AG08395 (cell line): ENCODE results near the gene CNN2.

Experiments used
- DNase-seq: peaks from one replicate; pipeline ENCODE4 v3.0.0; 2012; ENCODE audit warnings: mixed read lengths, low spot score

The CNN2 gene

DNA sequence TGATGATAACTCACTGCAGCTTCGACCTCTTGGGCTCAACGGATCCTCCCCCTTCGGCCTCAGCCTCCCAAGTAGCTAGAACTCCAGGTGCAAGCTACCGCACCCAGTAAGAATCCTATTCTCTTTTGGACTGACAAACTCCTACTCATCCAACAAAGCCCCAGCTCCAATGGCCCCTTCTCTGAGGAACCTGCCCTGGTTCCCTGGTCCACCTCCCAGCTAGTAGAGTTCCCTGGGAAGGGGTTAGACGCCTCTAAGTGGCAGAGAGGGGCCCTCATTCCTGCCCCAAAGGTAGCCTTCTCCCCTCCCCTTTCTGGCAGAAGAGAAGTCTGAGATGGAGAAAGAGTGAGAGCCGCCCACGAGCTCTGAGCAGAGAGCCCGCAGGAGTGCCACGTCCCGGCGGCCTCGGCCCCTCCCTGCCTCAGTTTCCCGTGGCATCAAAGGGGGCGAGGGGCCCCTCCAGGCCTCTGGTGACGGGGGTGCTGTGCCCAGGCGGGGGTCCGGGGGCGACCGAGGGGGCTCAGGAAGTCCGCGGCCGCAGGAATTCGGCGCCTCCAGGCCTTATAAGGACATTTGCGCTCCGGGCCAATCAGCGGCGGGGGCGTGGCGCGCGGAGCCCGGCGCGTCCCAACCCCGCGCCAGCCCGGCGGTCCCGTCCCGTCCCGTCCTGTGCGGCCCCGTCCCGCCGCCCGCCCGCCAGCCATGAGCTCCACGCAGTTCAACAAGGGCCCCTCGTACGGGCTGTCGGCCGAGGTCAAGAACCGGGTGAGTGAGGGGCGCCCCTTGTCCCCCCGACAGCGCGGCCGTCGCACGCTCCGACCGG lies at the start of gene CNN2:
CNN2 (plus strand) TSS at position 649 of the 823 bp plus-strand sequence; CDS start at position 703, 54 bp downstream.
- DNase-seq: peak; percentile 85

DNA sequence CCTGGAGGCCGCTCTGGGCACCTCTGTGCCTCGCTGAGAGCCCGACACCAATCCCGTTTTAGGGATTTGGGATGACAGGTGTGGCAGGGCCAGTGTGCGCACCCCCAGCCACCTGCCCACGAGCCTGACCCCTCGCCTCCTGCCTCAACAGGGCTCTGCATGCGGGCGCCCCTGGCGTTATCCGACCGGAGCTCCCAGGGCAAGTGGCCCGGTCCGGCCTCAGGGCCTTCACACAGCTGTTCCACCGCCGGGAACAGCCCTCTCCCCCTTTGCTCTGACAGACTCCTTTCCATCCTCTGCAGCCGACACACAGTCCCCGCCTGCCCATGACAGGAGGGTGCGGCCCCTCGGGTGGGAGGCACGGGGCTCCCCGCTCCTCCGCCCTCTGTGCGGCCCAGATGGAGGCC lies 49.3 kb upstream of the CNN2 start:
- DNase-seq: no peak

DNA sequence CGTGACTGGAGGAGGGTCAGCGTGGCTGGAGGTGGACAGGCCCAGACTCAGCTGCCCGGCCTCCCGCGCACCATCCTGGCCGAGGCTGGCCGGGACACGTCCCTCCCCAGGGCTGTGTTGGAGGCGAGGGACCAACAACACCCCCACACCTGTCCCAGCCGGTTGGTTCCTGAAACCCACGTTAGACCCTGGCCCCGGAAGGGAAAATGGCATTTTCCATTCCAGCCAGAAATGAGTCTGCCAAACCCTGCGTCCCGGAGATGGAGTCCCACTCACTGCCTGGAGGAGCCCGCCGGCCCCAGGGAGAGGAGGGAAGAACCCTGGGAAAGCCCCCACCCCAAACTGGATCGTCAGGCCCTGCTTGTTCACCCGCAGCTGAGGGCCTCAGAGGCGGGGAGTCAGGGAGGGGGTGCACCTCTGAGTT lies 47.1 kb upstream of the CNN2 start:
- no peak for DNase-seq

DNA sequence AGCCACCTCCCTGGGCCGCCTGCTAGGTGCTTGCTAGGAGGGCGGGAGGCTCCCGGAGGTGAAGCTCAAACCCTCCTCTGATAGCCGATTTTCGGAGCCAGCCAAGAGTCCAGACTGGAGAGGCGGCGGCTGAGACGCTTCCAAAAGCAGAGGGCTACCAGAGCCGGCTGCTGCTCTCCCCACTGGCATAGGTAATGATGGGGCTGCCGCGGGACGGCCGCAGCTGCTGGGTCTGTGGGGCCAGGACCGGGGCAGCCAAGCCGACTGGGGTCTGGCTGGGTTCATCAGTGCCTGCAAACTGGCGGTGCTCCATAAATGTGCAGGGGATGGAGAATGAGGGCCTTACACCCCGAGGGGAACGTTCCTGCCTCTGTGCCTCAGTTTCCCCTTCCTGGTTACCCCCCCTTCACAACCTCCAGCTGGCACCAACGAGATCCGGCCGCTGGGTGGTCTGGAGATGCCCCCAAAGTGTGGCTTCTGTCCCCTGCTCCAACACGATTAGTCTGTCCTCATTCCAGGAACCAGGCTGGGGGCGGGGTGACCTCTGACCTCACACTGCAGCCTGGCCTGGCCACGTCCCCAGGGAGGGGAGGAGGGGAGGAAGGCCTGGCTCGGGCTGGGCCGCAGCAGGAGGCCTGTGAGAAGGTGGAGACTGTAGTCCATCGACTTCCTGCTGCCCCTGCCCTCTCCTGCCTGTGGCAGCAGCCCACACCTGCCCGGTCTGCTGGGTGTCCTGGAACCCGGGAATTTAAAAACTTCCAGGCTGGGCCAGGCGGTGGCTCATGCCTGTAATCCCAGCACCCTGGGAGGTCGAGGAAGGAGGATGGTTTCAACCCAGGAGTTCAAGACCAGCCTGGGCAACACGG lies 46.0 kb upstream of the CNN2 start:
- no peak for DNase-seq

DNA sequence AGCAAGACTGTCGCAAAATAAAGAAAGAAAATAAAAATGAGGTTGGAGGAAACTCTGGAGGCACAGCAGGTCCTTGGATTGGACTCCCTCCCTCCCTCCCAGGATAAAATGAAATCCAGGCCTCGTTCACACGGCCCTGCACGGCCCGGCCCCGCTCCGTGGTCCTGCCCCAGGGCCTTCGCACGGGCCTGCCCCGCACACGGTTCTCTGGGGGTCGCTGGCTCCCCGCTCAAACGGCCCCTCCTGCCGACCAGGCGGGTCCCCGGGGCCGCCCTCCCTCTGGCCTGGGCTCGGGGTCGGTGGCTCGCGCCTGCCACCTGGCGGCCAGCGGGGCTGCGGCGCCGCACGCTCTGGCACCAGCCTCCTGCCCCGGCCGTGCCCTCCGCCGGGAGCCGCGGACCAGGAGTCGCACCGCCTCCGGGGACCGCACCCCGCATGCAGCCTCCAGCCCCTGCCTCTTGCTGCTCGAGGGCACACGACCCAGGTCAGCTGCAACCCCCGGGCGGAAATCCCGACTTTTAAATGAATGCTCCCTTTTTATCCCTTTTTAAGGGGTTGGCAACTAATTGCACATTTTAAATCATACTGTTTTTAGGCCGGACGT lies 43.7 kb upstream of the CNN2 start:
- DNase-seq: peak; percentile 92

DNA sequence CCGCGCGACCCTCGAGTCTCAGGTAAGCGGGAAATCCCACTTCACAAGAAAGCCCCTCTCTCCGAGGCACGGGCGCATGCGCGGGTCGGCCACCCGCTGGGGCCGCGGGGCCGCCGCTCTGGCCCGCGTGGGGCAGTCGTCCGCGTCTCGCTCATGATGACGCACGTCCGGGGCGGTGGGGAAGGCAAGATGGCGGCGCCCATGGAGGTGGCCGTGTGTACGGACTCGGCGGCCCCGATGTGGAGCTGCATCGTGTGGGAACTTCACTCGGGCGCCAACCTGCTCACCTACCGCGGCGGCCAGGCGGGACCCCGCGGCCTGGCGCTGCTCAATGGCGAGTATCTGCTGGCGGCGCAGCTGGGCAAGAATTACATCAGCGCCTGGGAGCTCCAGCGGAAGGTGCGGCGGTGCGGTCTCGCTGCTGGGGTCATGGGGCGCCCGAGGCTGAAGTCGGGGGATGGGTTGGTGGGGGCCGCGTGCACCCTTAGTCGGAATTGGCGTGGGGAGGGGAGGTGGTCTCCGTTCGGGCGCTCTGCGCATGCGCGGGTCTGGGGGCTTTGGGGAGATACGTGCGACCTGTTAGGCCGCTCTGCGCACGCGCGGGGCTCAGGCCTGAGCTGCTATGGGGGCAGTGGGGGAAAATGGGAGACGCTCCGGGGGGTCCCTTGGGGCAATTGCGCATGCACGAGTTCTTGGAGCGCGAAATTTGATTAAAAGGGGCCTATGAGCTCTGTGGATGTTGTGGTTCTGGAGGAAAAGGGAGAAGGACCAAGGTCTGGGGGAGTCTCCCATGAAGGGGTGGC lies 42.0 kb upstream of the CNN2 start, which contains the start of gene WDR18:
WDR18 (plus strand) TSS at position 181 of the 803 bp plus-strand sequence; CDS start at position 190, 9 bp downstream.
- peak; percentile 99 for DNase-seq

DNA sequence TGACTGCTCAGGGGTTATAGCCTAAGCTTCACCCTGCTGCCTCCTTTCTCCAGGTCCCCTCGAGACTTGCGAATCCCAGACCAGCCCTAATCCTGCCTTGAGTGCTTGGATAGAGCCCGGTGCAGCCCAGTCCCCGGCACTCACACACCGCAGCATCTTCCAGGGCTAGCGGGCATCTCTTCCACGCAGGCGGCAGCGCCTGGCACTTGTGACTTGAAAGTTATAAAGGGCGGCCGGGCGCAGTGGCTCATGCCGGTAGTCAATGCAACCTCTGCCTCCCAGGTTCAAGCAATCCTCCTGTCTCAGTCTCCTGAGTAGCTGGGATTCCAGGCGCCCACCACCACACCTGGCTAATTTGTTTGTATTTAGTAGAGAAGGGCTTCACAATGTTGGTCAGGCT lies 40.3 kb upstream of the CNN2 start:
- no peak for DNase-seq

DNA sequence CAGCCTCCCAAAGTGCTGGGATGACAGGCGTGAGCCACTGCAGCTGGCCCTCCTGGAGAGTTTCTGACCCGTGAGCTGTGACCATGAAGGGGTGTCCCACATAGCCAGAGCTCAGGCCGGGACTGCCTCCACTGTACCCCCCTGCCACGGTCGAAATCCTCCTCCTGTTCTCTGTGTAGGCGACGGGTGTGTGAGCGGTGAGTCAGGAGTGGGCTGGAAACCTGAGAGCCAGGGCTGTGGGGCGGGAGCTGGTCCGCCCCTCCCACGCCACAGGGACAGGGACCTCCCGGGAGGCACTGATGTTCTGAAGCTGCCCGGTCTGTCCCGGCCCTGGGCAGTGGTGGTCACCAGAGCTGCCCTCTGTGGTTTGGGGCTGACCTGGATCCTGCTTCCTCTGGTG lies 38.3 kb upstream of the CNN2 start:
- no peak for DNase-seq

DNA sequence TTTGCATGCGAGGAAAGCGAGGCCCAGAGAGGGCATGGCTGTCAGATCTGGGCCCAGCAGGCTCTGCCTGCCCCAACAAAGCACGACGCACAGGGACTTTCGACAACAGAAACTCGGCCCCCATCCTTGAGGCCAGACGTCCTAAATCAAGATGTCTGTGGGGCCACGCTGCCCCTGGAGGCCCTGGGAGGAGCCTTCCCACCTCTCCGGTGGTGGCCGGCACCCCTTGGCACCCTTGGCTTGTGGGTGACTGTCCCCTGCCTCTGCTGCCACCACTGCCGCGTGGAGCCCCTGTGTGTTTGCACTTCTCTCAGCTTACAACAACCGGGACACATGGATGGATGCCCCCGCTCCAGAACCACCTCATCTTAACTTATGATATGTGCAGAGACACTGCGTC lies 37.9 kb upstream of the CNN2 start:
- DNase-seq: no peak

DNA sequence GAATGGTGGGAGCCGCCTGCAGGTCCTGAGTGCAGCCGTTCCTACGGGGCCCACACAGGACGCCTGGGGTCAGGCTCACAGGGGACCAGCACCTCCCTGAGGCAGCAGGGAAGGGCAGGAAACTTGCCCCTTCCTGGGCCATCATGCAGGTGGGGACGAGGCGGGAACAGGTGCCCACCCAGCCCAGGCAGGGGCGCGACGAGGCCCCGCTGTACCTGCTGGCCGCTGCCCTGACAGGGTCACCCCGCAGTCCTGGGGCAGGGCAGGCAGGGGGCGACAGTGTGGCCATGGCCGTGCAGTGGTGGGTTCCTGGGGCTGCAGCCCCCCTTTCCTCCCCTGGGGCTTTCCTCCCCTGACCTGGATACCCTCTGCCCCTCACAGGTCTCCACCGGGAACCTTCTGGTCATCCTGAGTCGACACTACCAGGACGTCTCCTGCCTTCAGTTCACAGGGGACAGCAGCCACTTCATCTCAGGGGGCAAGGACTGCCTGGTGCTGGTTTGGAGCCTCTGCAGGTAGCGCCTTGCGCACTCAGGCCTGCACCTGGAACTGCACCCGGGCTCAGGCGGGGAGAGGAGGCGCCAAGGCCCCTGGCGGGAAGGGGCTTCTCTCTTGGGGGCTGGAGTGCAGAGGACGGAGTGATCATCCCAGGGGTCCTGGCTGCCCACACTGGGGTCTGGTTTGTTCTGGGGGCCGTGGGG lies 36.9 kb upstream of the CNN2 start:
- DNase-seq: no peak

DNA sequence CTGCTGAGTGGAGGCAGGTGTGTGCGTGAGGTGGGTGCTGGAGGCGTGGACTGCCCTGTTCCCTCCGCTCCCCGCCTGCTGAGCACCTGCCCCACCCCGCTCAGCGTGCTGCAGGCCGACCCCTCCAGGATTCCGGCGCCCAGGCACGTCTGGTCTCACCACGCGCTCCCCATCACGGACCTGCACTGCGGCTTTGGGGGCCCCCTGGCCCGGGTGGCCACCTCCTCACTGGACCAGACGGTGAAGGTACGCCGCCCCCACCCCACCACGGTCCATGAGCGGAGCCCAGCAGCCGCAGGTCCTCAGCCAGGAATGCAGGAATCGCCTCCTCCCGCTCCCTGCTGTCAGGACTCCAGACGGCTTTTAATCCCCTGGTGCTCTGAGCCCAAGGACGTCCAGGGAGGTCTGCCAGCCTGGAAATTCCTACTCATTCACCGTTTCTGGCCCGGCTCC lies 36.3 kb upstream of the CNN2 start:
- no peak for DNase-seq

DNA sequence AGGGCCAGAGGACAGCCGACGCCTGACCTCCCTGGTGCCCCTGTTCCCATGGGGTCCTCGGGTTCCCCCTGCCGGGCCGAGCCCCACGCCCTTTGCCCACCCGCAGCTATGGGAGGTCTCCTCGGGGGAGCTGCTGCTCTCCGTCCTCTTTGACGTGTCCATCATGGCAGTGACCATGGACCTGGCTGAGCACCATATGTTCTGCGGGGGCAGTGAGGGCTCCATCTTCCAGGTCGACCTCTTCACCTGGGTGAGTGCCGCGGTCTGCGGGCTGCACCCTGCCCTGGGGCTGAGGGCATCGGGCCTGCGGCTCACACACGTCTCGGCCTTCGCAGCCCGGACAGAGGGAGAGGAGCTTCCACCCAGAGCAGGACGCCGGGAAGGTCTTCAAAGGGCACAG lies 35.7 kb upstream of the CNN2 start:
- DNase-seq: no peak

DNA sequence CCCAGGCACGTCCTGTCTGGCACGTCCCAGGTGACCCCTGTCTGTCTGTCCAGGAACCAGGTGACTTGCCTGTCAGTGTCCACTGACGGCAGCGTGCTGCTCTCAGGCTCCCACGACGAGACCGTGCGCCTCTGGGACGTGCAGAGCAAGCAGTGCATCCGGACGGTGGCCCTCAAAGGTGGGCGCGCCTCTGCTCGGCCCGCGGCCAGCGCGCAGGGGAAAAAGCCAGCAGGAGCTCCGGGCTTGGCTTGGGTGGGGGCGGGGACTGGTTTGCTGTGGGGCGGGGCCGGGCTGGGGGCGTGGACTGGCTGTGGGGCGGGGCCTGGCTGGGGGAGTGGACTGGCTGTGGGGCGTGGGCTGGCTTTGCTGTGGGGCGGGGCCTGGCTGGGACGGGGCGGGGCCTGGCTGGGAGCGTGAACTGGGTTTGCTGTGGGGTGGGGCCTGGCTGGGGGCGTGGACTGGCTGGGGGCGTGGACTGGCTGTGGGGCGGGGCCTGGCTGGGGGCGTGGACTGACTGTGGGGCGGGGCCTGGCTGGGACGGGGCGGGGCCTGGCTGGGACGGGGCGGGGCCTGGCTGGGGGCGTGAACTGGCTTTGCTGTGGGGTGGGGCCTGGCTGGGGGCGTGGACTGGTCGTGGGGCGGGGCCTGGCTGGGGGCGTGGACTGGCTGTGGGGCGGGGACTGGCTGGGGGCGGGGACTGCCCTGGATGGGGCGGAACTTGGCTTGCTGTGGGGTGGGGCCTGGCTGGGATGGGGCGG lies 35.1 kb upstream of the CNN2 start:
- DNase-seq: peak; percentile 52

DNA sequence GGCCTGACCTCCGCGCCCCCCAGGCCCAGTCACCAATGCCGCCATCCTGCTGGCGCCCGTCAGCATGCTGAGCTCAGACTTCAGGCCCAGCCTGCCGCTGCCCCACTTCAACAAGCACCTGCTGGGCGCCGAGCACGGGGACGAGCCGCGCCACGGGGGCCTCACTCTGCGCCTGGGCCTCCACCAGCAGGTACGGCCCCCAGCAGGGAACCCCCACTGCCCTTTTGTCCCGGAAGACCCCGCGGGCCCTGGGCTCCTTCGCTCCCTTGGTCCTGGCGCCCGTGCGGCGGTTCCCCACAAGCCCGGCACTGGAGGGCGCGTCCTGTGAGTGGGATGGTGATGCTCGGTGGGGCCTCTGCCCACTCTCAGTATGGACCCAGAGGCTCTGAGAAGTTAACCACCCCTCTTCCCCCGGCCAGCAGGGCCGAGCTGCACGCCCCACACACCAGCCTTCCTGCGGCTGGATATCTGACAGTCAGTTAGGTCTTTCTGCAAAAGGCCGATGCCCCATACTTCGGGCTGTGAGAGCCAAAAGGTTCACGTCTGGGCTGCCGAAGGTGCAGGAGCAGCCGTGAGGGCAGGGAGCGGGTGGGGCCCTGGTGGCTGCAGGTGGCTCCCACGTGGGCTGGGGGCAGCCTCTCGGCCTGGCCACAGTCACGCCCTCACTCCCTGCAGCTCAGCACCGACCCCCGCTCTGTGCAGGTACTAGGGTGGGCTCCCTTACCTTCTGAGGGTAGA lies 34.3 kb upstream of the CNN2 start:
- DNase-seq: no peak

DNA sequence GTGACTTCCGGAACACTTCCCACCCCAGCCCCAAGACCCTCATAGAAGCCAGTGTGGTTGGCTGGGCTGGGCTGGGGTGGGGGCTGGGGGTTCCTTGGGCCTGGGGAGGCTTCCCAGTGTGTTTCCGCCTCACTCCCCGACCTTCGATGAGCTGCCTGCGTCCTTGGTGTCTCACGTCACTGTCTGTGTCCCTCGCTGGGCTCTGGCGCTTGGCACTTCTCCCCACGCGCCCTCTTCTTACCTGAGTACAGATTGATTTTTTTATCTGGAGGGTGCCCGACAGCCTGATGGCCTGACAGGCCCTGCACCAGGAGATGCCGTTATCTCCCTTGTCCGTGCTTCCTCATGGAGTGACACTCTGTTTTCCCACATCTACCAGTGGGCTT lies 33.7 kb upstream of the CNN2 start:
- DNase-seq: no peak

DNA sequence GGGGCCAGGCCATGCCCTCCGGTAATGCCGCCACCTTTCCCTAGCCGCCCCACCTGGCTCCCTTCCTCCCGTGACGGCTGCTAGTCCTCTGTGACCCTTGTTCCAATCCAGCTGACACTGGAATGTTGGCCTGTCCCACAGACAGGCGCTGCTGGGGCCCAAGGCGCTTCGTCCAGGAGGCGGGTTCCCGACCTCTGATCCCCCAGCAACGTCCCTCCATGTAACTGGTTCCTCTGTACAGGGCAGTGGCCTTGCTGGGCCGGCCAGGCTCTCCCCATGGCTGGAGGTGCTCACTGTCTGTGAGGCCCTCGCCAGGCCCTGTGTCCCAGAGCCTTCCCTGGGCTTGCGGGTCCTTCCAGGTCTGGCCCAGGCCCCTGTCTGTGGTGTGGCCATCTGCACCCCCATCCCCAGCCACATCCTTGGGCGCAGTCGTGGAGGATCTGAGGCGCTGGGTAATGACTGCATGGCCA lies 33.0 kb upstream of the CNN2 start:
- DNase-seq: no peak

DNA sequence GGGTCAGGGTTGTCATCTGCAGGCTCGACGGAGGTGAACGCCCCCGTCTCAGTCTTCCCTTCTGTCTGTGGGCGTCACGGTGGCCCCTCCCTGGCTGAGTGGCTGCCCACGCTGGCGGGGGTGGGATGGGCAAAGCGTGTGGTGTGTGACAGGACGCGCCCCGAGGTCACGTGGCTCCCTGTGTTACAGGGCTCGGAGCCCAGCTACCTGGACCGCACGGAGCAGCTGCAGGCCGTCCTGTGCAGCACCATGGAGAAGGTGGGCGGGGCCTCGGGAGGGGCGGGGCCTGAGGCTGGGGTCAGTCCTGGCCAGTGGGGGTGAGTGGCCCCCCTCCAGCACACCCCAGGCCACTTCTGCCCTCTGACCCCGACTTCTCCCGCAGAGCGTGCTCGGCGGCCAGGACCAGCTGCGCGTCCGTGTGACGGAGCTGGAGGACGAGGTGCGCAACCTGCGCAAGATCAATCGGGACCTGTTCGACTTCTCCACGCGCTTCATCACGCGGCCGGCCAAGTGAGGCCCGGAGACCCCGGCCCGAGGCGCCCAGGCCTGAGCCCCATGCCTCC lies 32.5 kb upstream of the CNN2 start:
- DNase-seq: no peak

DNA sequence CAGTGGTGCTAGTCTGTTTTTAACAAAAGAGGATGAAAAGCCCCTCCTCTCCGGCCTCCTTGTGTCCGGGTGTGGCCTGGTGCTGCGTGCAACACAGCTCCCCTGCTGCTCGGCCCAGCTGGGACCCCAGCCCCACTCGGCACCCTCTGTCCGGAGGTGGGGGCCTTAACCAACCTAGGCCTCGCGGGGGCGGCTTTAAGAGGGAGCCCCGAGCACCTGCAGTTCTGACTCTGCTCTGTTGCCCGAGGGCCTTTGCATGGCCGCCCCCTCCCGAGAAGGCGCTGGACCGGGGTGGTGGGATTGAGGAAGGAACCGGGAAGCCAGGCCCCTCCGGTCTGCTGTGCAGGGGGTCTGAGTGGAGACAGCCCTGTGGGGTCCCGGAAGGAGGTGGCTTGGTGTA lies 31.9 kb upstream of the CNN2 start:
- DNase-seq: no peak
